Stimulated activated naive CD4-positive, alpha-beta T cell (primary cell): ENCODE measurements around the gene ELOVL5.

Experiments used
- DNase-seq, 6 experiments: peaks; one replicate each; lab custom pipeline; 2025; lab: John Stamatoyannopoulos, UW

ELOVL5 gene

GRCh38 chr6:53240139-53240538 lies 108.6 kb downstream of the ELOVL5 start:
- DNase-seq: no peak

- no peak for DNase-seq
Measured at GRCh38 chr6:53239526-53239925, 109.2 kb downstream of the ELOVL5 start.

GRCh38 chr6:53238311-53238710 lies 110.4 kb downstream of the ELOVL5 start:
- no peak for DNase-seq

- DNase-seq: no peak
Measured at GRCh38 chr6:53236241-53236640, 112.5 kb downstream of the ELOVL5 start.

- no peak for DNase-seq
Measured at GRCh38 chr6:53235508-53235907, 113.2 kb downstream of the ELOVL5 start.

GRCh38 chr6:53233309-53233708 lies 115.4 kb downstream of the ELOVL5 start:
- DNase-seq: no peak

- no peak for DNase-seq
Measured at GRCh38 chr6:53230775-53231467, 117.8 kb downstream of the ELOVL5 start.

- DNase-seq: no peak
Measured at GRCh38 chr6:53227847-53228246, 120.9 kb downstream of the ELOVL5 start.

GRCh38 chr6:53220605-53221004 lies 128.1 kb downstream of the ELOVL5 start:
- DNase-seq: no peak
